Epithelial cell of prostate (primary cell): ENCODE data around the gene OLIG1.

Experiments
- DNase-seq: peaks from one replicate; pipeline ENCODE4 v3.0.0-alpha.2; 2011; ENCODE audit warnings: low read depth, low spot score
- H3K27ac ChIP-seq: fragments of 450-650 bp; 2 replicates; pipeline ENCODE4 v1.5.1; 2017; ENCODE audit warnings: mild to moderate bottlenecking

OLIG1 gene

DNA sequence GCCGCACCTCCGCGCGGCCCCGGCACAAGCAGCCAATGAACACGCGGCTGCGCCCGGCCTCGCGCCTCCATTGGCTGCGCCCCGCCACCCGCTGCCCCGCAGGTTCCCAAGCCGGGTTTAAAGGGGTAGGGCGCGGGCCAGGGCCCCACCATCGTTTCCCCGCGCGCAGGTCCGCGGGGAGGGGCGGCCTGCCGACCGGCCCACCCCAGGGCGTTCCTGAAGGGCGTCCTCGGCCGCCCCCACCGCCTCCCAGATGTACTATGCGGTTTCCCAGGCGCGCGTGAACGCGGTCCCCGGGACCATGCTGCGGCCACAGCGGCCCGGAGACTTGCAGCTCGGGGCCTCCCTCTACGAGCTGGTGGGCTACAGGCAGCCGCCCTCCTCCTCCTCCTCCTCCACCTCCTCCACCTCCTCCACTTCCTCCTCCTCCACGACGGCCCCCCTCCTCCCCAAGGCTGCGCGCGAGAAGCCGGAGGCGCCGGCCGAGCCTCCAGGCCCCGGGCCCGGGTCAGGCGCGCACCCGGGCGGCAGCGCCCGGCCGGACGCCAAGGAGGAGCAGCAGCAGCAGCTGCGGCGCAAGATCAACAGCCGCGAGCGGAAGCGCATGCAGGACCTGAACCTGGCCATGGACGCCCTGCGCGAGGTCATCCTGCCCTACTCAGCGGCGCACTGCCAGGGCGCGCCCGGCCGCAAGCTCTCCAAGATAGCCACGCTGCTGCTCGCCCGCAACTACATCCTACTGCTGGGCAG is at the start of gene OLIG1:
Gene OLIG1 (plus strand): TSS at position 148 of the 750 bp plus-strand sequence. CDS start 106 bp downstream, at position 254.
- DNase-seq = no peak
- H3K27ac ChIP-seq = no peak within 1 kb of the TSS

GRCh38 chr21:33020558-33021100 is 49.3 kb upstream of the OLIG1 start:
- no peak for DNase-seq
- no peak overlapping the region for H3K27ac ChIP-seq

- H3K27ac ChIP-seq = no peak overlapping the region
- DNase-seq = no peak
These were observed 48.8 kb upstream of the OLIG1 start for GRCh38 chr21:33021150-33021549.

DNA sequence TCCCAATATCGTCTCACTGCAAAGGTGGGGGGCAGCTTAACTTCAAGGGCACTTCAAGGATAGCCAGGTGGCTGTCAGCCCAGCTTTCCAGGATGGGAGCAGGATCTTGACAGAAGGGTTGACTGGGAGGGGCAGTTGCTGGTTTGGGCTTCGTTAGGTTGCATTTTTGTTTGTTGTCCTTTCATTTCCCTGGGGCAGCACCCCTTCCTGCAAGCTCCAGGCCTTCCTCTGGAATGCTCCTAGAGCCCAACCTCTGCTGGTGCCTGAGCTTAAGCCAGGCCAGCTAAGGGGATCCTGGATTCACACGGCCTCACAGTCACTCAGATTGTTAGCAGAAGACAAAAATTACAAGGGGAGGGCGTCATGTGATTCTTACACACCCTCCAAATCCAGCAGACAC is 48.3 kb upstream of the OLIG1 start:
- no peak for DNase-seq
- H3K27ac ChIP-seq = no peak overlapping the region

DNA sequence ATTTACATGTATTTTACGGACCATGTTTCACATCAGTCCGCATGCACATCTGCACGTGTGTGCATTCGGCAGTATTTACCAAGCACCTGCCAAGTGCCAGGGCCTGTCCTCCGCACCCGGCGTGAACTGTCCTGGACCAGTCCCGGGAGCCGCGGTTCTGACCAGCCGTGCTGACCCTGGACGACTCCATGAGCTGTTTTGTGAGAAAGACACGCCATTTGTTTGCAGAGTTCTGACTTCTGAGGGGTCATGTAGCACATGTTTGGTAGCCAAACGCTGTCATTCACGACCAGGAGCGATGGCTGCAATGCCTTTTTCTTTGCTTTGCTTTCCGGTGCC is 47.5 kb upstream of the OLIG1 start:
- no peak overlapping the region for H3K27ac ChIP-seq
- no peak for DNase-seq

GRCh38 chr21:33022828-33023573 is 46.9 kb upstream of the OLIG1 start:
- DNase-seq = no peak
- H3K27ac ChIP-seq = no peak overlapping the region

DNA sequence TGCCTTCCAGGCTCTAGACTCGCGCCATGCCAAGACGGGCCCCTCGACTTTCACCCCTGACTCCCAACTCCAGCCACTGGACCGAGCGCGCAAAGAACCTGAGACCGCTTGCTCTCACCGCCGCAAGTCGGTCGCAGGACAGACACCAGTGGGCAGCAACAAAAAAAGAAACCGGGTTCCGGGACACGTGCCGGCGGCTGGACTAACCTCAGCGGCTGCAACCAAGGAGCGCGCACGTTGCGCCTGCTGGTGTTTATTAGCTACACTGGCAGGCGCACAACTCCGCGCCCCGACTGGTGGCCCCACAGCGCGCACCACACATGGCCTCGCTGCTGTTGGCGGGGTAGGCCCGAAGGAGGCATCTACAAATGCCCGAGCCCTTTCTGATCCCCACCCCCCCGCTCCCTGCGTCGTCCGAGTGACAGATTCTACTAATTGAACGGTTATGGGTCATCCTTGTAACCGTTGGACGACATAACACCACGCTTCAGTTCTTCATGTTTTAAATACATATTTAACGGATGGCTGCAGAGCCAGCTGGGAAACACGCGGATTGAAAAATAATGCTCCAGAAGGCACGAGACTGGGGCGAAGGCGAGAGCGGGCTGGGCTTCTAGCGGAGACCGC is 46.3 kb upstream of the OLIG1 start:
- no peak for DNase-seq
- H3K27ac ChIP-seq = no peak overlapping the region

DNA sequence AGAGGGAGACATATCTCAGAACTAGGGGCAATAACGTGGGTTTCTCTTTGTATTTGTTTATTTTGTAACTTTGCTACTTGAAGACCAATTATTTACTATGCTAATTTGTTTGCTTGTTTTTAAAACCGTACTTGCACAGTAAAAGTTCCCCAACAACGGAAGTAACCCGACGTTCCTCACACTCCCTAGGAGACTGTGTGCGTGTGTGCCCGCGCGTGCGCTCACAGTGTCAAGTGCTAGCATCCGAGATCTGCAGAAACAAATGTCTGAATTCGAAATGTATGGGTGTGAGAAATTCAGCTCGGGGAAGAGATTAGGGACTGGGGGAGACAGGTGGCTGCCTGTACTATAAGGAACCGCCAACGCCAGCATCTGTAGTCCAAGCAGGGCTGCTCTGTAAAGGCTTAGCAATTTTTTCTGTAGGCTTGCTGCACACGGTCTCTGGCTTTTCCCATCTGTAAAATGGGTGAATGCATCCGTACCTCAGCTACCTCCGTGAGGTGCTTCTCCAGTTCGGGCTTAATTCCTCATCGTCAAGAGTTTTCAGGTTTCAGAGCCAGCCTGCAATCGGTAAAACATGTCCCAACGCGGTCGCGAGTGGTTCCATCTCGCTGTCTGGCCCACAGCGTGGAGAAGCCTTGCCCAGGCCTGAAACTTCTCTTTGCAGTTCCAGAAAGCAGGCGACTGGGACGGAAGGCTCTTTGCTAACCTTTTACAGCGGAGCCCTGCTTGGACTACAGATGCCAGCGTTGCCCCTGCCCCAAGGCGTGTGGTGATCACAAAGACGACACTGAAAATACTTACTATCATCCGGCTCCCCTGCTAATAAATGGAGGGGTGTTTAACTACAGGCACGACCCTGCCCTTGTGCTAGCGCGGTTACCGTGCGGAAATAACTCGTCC is 45.5 kb upstream of the OLIG1 start:
- no peak overlapping the region for H3K27ac ChIP-seq
- no peak for DNase-seq

DNA sequence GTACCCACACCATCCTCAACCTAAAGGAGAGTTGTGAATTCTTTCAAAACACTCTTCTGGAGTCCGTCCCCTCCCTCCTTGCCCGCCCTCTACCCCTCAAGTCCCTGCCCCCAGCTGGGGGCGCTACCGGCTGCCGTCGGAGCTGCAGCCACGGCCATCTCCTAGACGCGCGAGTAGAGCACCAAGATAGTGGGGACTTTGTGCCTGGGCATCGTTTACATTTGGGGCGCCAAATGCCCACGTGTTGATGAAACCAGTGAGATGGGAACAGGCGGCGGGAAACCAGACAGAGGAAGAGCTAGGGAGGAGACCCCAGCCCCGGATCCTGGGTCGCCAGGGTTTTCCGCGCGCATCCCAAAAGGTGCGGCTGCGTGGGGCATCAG is 44.8 kb upstream of the OLIG1 start:
- no peak overlapping the region for H3K27ac ChIP-seq
- no peak for DNase-seq

GRCh38 chr21:33025489-33026442 is 44.2 kb upstream of the OLIG1 start, which contains the start of gene OLIG2:
TSS of gene OLIG2 (plus strand) at chr21:33025935. CDS start at chr21:33026863, 928 bp downstream.
- DNase-seq = no peak
- H3K27ac ChIP-seq = no peak within 1 kb of the TSS

- H3K27ac ChIP-seq = no peak overlapping the region
- DNase-seq = no peak
These were observed 43.5 kb upstream of the OLIG1 start for GRCh38 chr21:33026443-33026858.

DNA sequence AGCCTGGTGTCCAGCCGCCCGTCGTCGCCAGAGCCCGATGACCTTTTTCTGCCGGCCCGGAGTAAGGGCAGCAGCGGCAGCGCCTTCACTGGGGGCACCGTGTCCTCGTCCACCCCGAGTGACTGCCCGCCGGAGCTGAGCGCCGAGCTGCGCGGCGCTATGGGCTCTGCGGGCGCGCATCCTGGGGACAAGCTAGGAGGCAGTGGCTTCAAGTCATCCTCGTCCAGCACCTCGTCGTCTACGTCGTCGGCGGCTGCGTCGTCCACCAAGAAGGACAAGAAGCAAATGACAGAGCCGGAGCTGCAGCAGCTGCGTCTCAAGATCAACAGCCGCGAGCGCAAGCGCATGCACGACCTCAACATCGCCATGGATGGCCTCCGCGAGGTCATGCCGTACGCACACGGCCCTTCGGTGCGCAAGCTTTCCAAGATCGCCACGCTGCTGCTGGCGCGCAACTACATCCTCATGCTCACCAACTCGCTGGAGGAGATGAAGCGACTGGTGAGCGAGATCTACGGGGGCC is 43.0 kb upstream of the OLIG1 start:
- DNase-seq = no peak
- no peak overlapping the region for H3K27ac ChIP-seq

GRCh38 chr21:33027401-33028286 is 42.3 kb upstream of the OLIG1 start:
- H3K27ac ChIP-seq = no peak overlapping the region

DNA sequence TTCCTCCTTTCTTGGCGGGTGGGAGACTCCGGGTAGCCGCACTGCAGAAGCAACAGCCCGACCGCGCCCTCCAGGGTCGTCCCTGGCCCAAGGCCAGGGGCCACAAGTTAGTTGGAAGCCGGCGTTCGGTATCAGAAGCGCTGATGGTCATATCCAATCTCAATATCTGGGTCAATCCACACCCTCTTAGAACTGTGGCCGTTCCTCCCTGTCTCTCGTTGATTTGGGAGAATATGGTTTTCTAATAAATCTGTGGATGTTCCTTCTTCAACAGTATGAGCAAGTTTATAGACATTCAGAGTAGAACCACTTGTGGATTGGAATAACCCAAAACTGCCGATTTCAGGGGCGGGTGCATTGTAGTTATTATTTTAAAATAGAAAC is 41.7 kb upstream of the OLIG1 start:
- no peak for DNase-seq
- no peak overlapping the region for H3K27ac ChIP-seq

More at GRCh38 chr21:33027401-33028286, 42.3 kb upstream of the OLIG1 start:
- no peak for DNase-seq

- no peak for DNase-seq
- H3K27ac ChIP-seq = no peak overlapping the region
These were observed 41.1 kb upstream of the OLIG1 start for GRCh38 chr21:33028773-33029384.

- DNase-seq = no peak
- H3K27ac ChIP-seq = no peak overlapping the region
These were observed 40.5 kb upstream of the OLIG1 start for GRCh38 chr21:33029385-33029921.

DNA sequence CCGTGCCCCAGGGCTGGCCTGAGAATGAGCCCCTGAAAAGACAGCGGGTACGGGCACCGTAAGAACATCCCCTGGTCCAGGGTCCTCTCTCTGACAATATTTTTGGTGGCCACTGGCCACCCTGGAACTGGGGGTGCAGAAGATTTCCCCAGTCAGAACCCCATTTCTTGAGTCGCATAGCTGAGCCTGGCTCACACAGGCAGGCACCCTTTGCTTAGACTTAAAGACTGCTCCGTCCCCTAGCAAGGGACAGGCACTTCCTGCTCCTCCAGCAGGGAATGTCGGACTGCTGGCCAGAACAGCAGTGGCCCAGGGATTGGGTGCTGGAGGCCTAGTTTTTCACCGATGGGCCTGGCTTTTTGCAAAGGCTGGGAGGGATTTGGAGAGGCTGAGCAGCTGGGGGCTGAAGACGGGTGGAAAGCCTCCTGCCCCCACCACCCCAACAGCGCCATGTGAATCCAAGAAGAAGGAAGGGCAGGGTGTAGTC is 39.9 kb upstream of the OLIG1 start:
- DNase-seq = no peak
- H3K27ac ChIP-seq = no peak overlapping the region
